Keratinocyte (primary cell): ENCODE measurements around the gene DNAJB2. TPM values are rescaled to one million over a fixed set of nuclear protein-coding genes. Genes with fewer than 3 reads are reported as not detected.

Source experiments
- DNase-seq: peaks from one replicate; pipeline ENCODE4 v3.0.0-alpha.2; 2011; ENCODE audit warnings: low read depth, missing footprints, low spot score
- FAIRE-seq: peaks from 2 replicates; lab custom pipeline; 2011; peaks lifted over from hg19 to GRCh38; lab: Jason Lieb, UNC
- H2AFZ ChIP-seq: 2 replicates; pipeline ENCODE4 v1.6.0; 2012; ENCODE audit warnings: low read length, control low read depth, inconsistent platforms; ENCODE audit not compliant: control insufficient read depth
- H3K27ac ChIP-seq: 2 replicates; pipeline ENCODE4 v1.5.1; 2011; ENCODE audit warnings: low read length; ENCODE audit not compliant: control insufficient read depth, insufficient read depth
- H3K27me3 ChIP-seq: 3 replicates; pipeline ENCODE4 v1.6.0; 2011; ENCODE audit warnings: low read length; ENCODE audit not compliant: control insufficient read depth, insufficient read depth; ENCODE audit errors: extremely low read depth
- H3K36me3 ChIP-seq, 2 experiments: 2 replicates in 1 of 2; 3 replicates in 1 of 2; pipeline ENCODE4 v1.5.1; 2011; ENCODE audit warnings: low read length in 2 of 2, mild to moderate bottlenecking in 1 of 2; ENCODE audit not compliant: control insufficient read depth in 2 of 2, insufficient read depth in 2 of 2; ENCODE audit errors: extremely low read depth in 1 of 2
- H3K4me1 ChIP-seq: 3 replicates; pipeline ENCODE4 v1.5.1; 2011; ENCODE audit warnings: low read length; ENCODE audit not compliant: control insufficient read depth, insufficient read depth; ENCODE audit errors: extremely low read depth
- H3K4me2 ChIP-seq: 3 replicates; pipeline ENCODE4 v1.6.0; 2011; ENCODE audit warnings: low read depth, low read length; ENCODE audit not compliant: control insufficient read depth, insufficient read depth; ENCODE audit errors: extremely low read depth
- H3K4me3 ChIP-seq, 3 experiments: fragments of 200-600 bp in 1 of 3; sonication (generic) in 1 of 3; 2 replicates in 2 of 3; 3 replicates in 1 of 3; pipeline ENCODE4 v1.5.1; 2011 to 2016; ENCODE audit warnings: low read length in 3 of 3, mild to moderate bottlenecking in 3 of 3, control low read depth in 2 of 3, inconsistent platforms in 1 of 3, low read depth in 1 of 3, mixed read lengths in 1 of 3, mixed run types in 1 of 3, moderate library complexity in 1 of 3; ENCODE audit not compliant: control insufficient read depth in 2 of 3, insufficient read depth in 2 of 3; ENCODE audit errors: extremely low read depth in 1 of 3
- H3K79me2 ChIP-seq: 2 replicates; pipeline ENCODE4 v1.6.0; 2012; ENCODE audit warnings: low read length; ENCODE audit not compliant: control insufficient read depth, insufficient read depth
- H3K9ac ChIP-seq: 3 replicates; pipeline ENCODE4 v1.6.0; 2011; ENCODE audit warnings: low read length; ENCODE audit not compliant: control insufficient read depth, insufficient read depth; ENCODE audit errors: extremely low read depth
- H3K9me1 ChIP-seq: 3 replicates; pipeline ENCODE4 v1.6.0; 2011; ENCODE audit warnings: low read length; ENCODE audit not compliant: control insufficient read depth, insufficient read depth; ENCODE audit errors: extremely low read depth
- H3K9me3 ChIP-seq: 2 replicates; pipeline ENCODE4 v1.5.1; 2012; ENCODE audit warnings: low read depth, low read length; ENCODE audit not compliant: control insufficient read depth
- H4K20me1 ChIP-seq: 3 replicates; pipeline ENCODE4 v1.6.0; 2011; ENCODE audit warnings: low read length; ENCODE audit not compliant: control insufficient read depth, insufficient read depth; ENCODE audit errors: extremely low read depth
- EZH2 ChIP-seq: IDR thresholded peaks from one replicate; pipeline ENCODE4 v1.6.1; 2012; ENCODE audit warnings: inconsistent platforms, mild to moderate bottlenecking, low read length, moderate library complexity
- dilution Hi-C: fragments of 300-500 bp; cut with MboI; formaldehyde crosslinking; loops from one replicate; pipeline ENCODE4 v1.7.0; 2020; ENCODE audit warnings: low sequenced_read_pairs; ENCODE audit not compliant: extremely low pct_ligation_motif_present
- polyA plus RNA-seq, 5 experiments: library from polyadenylated mRNA; depleted of rRNA in 3 of 5; stranded (reverse) in 3 of 5; stranded (forward) in 1 of 5; unstranded in 1 of 5; fragments of >200 nt; gene quantifications; 1 replicate in 1 of 5; 2 replicates in 3 of 5; 3 replicates in 1 of 5; pipeline versions ENCODE4 v1.2.1 to v1.2.3, GENCODE V29; 2011 to 2012; ENCODE audit warnings: missing spikeins in 2 of 5, low read depth in 1 of 5, low replicate concordance in 1 of 5
- TF ChIP-seq, protein P1 (sequence below), 3 experiments: IDR thresholded peaks in 1 of 3; conservative IDR thresholded peaks in 1 of 3; optimal IDR thresholded peaks in 1 of 3; 2 replicates in 2 of 3; 3 replicates in 1 of 3; pipeline versions ENCODE3 to v1.5.1; 2011; ENCODE audit warnings: low read length in 3 of 3, mild to moderate bottlenecking in 3 of 3, moderate library complexity in 2 of 3, control low read depth in 1 of 3, inconsistent platforms in 1 of 3; ENCODE audit not compliant: insufficient read depth in 2 of 3; ENCODE audit errors: extremely low read depth in 1 of 3

The DNAJB2 gene
- polyA plus RNA-seq, 1 donor (not counting 4 experiments of a cell fraction or from before 2014, with no cell fraction given) = 51.7 TPM

DNA sequence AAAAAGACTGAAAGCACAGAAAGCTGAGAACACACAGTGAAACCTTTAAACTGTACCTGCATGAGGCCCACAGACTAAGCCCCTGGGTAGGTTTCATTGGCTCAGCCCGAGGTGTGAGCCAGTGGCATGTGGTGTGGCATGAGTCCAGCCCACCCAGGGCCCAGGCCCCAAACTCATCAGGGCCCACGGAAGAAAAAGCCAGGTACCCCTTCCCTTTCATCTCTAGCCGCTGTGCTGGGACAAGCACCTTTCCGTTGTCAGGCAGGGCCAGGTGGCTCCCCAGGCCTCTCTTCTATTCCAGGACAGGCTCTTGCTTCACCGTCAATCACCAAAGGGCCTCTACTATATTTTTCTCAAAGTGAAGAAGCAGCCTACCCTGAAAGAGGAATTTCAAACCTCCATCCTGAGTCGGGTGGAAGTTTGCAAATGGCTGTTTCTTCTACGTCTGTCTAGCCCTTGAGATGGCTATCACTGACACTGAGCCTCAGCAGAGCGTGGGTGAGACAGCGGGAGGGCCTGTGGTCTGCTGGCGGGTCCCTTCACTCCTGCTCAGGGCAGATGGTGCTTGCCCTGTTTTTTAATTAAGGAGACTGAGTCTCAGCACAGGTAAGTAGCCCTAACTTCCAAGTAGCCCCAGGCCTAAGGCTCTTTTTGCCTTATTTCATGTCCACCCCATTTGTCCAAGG is 8.6 kb downstream of the DNAJB2 start:
- Histone ChIP-seq H4K20me1 (no peaks in the 10 kb centered on the region), H3K27ac (no peak overlapping the region), H3K36me3 (peaks cover 11 to 15% of the 10 kb centered on the region in 2 experiments), H3K9me3 (no peaks in the 10 kb centered on the region), H3K79me2 (no peaks in the 10 kb centered on the region), H3K27me3 (no peaks in the 10 kb centered on the region), H3K9ac (no peak overlapping the region), H2AFZ (no peak overlapping the region), H3K4me1 (peaks cover 36% of the 10 kb centered on the region), H3K9me1 (no peaks in the 10 kb centered on the region), H3K4me3 (no peak overlapping the region), H3K4me2 (no peak overlapping the region)
- TF ChIP-seq EZH2 = no peak
- TF ChIP-seq, protein P1, sequence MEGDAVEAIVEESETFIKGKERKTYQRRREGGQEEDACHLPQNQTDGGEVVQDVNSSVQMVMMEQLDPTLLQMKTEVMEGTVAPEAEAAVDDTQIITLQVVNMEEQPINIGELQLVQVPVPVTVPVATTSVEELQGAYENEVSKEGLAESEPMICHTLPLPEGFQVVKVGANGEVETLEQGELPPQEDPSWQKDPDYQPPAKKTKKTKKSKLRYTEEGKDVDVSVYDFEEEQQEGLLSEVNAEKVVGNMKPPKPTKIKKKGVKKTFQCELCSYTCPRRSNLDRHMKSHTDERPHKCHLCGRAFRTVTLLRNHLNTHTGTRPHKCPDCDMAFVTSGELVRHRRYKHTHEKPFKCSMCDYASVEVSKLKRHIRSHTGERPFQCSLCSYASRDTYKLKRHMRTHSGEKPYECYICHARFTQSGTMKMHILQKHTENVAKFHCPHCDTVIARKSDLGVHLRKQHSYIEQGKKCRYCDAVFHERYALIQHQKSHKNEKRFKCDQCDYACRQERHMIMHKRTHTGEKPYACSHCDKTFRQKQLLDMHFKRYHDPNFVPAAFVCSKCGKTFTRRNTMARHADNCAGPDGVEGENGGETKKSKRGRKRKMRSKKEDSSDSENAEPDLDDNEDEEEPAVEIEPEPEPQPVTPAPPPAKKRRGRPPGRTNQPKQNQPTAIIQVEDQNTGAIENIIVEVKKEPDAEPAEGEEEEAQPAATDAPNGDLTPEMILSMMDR (optimal IDR thresholded peaks at IDR 0.05 in 1 of 3, IDR thresholded peaks at IDR 0.05 in 1 of 3, conservative IDR thresholded peaks at IDR 0.05 in 1 of 3; ENCODE audit: extremely low read depth in 1 of 3, insufficient read depth in 2 of 3, low read length in 3 of 3) = no peak
- FAIRE-seq (no peak), DNase-seq (no peak)
- dilution Hi-C loops = no loop called here

DNA sequence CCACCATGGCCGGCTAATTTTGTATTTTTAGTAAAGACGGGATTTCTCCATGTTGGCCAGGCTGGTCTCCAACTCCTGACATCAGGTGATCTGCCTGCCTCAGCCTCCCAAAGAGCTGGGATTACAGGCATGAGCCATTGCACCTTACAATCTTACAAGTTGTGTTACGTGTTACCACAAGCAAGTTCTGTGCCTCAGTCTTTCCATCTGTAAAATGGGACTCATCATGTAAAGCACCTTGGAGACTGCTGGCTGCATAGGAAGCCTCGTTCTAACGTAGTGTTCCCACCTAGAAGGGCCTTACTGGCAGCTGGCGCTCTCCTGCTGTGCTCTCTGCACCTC is 10.0 kb downstream of the DNAJB2 start:
- no peak overlapping the region for H3K9ac ChIP-seq
- H3K27me3 ChIP-seq = no peaks in the 10 kb centered on the region
- no peaks in the 10 kb centered on the region for H4K20me1 ChIP-seq
- peaks cover 4 to 8% of the 10 kb centered on the region in 2 experiments for H3K36me3 ChIP-seq
- no peaks in the 10 kb centered on the region for H3K9me1 ChIP-seq
- H2AFZ ChIP-seq = no peak overlapping the region
- peaks cover 36% of the 10 kb centered on the region for H3K4me1 ChIP-seq
- peak overlapping the region; percentile 62 for H3K4me2 ChIP-seq
- H3K79me2 ChIP-seq = no peaks in the 10 kb centered on the region
- FAIRE-seq (no peak), DNase-seq (no peak)
- H3K27ac ChIP-seq = peak overlapping the region; percentile 10
- H3K9me3 ChIP-seq = no peaks in the 10 kb centered on the region
- TF ChIP-seq, protein P1 (optimal IDR thresholded peaks at IDR 0.05 in 1 of 3, IDR thresholded peaks at IDR 0.05 in 1 of 3, conservative IDR thresholded peaks at IDR 0.05 in 1 of 3; ENCODE audit: extremely low read depth in 1 of 3, insufficient read depth in 2 of 3, low read length in 3 of 3) = no peak
- TF ChIP-seq EZH2 = no peak
- dilution Hi-C loops = no loop called here
- peak overlapping the region in 1 of 3 experiments; percentile 37 for H3K4me3 ChIP-seq
